Measurements from ENCODE around the gene IFNGR1.
A peak's percentile ranks its signal among the peaks of the same experiment; 100 is the strongest.
"Not testable (repeated sequence)": the region's sequence is repeated elsewhere in the genome, so short reads cannot be mapped to it uniquely, and the experiment has no call there.

Gene IFNGR1

GRCh38 chr6:137216106-137216505 lies 3.1 kb downstream of the IFNGR1 start:
- no peaks in the 10 kb centered on the region; the same call in 1 of the 2 replicates for H3K36me3 ChIP-seq (ENCODE audit: control insufficient read depth, insufficient read depth, low read length)
- peak overlapping the region; percentile 90 for H3K4me3 ChIP-seq (replicated peaks; ENCODE audit: low read depth, low read length)
- no peak for TF ChIP-seq CTCF (IDR thresholded peaks at IDR 0.05; ENCODE audit: insufficient read depth, low read length, poor library complexity, severe bottlenecking)
- no peaks in the 10 kb centered on the region for H3K27me3 ChIP-seq (replicated peaks; ENCODE audit: control insufficient read depth, insufficient read depth, low read length)
- no peak for DNase-seq (ENCODE audit: extremely low read depth, insufficient read length)

- not testable (repeated sequence) for H3K27me3 ChIP-seq (replicated peaks; ENCODE audit: control insufficient read depth, insufficient read depth, low read length); H3K36me3 ChIP-seq (ENCODE audit: control insufficient read depth, insufficient read depth, low read length); DNase-seq (ENCODE audit: extremely low read depth, insufficient read length)
- peak overlapping the region; percentile 5; the same call in 1 of the 2 replicates for H3K4me3 ChIP-seq (replicated peaks; ENCODE audit: low read depth, low read length)
Measured at GRCh38 chr6:137215630-137216029, 3.6 kb downstream of the IFNGR1 start.

DNA sequence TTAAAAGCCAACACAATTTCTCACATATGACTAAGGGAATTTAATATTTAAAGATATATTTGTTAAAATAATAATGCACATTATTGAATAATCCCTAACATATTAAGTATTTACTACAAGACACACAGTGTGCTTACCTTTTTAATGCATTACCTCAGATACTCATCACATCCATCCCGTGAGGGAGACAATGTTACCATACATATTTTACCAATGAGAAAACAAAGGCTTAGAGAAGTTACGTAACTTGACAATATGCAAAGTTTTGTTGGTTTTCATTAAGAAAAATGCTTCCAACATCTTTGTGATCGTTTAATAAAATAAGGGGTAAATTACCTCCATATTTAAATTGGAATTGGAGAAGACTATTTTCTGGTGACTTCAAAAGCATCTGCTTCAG lies 4.3 kb downstream of the IFNGR1 start:
- H3K36me3 ChIP-seq (ENCODE audit: control insufficient read depth, insufficient read depth, low read length), result peaks cover 2% of the 10 kb centered on the region
- no peaks in the 10 kb centered on the region for H3K27me3 ChIP-seq (replicated peaks; ENCODE audit: control insufficient read depth, insufficient read depth, low read length)
- no peak for DNase-seq (ENCODE audit: extremely low read depth, insufficient read length)
- no peak for TF ChIP-seq CTCF (IDR thresholded peaks at IDR 0.05; ENCODE audit: insufficient read depth, low read length, poor library complexity, severe bottlenecking)
- no peak overlapping the region for H3K4me3 ChIP-seq (replicated peaks; ENCODE audit: low read depth, low read length)

DNA sequence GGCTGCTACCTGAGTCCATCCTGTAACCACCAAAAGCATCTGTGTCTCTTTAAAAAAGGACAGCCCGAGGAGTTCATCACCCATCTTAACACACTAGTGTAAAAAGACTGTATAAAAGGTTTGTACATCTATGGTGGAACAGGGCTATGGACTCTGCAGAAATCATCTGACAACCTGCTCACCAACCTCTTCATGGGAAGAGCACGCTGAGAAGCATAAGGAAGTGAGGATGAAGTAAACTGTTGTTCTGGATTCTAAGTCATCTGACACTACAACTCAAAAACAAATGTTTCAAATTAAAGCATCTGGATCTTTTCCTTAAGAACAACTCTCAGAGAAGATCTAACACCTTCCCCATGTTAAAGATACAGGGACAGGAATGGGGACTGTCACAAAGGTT lies 5.4 kb downstream of the IFNGR1 start:
- H3K36me3 ChIP-seq (ENCODE audit: control insufficient read depth, insufficient read depth, low read length), result peaks cover 2% of the 10 kb centered on the region
- DNase-seq (ENCODE audit: extremely low read depth, insufficient read length), result no peak
- no peak for TF ChIP-seq CTCF (IDR thresholded peaks at IDR 0.05; ENCODE audit: insufficient read depth, low read length, poor library complexity, severe bottlenecking)
- H3K27me3 ChIP-seq (replicated peaks; ENCODE audit: control insufficient read depth, insufficient read depth, low read length), result no peaks in the 10 kb centered on the region
- no peak overlapping the region for H3K4me3 ChIP-seq (replicated peaks; ENCODE audit: low read depth, low read length)

DNA sequence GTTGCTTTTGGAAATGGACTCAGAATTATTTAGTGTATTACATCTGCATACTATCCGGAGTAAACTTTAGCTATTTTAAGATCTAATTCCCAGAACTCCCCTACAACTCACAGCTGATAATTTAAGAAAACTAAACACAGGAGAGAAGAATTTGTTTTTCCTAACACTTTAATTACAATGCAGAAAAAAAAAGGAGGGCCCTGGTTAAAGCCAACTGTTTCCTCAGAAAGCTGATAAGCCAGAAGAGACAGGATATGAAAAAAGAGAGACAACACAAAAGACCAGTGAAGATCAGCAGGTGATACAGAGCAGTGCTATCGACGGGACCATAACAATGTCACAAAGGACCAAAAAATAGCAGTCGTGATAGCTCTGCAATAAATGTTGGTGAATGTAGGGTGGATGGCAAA lies 5.8 kb downstream of the IFNGR1 start:
- Histone ChIP-seq H3K4me3 (replicated peaks; ENCODE audit: low read depth, low read length) (no peak overlapping the region), H3K27me3 (replicated peaks; ENCODE audit: control insufficient read depth, insufficient read depth, low read length) (no peaks in the 10 kb centered on the region), H3K36me3 (ENCODE audit: control insufficient read depth, insufficient read depth, low read length) (peaks cover 2% of the 10 kb centered on the region)
- TF ChIP-seq CTCF (IDR thresholded peaks at IDR 0.05; ENCODE audit: insufficient read depth, low read length, poor library complexity, severe bottlenecking), result no peak
- DNase-seq (ENCODE audit: extremely low read depth, insufficient read length), result no peak

DNA sequence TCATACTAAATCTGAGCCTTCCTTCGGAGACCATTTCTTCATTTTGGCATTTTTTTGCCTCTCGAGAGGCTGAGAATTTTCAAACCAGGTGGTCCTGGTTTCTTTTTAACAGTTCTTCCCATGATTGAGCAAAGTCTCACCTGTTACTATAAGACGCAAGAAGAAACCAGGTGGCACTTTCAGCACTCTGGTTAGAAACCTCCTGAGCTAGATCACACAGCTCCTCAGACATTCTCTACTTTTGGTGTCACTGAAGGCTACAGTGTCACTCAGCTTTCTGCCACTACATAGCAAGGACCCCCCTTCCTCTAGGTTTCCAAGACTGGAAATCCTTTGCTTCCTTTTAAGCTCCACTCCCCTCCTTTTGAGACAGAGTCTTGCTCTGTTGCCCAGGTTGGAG lies 7.3 kb downstream of the IFNGR1 start:
- H3K27me3 ChIP-seq (replicated peaks; ENCODE audit: control insufficient read depth, insufficient read depth, low read length), result no peaks in the 10 kb centered on the region
- no peak overlapping the region for H3K4me3 ChIP-seq (replicated peaks; ENCODE audit: low read depth, low read length)
- no peak for DNase-seq (ENCODE audit: extremely low read depth, insufficient read length)
- peaks cover 2% of the 10 kb centered on the region for H3K36me3 ChIP-seq (ENCODE audit: control insufficient read depth, insufficient read depth, low read length)
- no peak for TF ChIP-seq CTCF (IDR thresholded peaks at IDR 0.05; ENCODE audit: insufficient read depth, low read length, poor library complexity, severe bottlenecking)

All from GM06990 (cell line).